GM12801 (cell line): ENCODE measurements around the gene THY1.

ENCODE experiments used
- CTCF ChIP-seq: IDR thresholded peaks from one replicate; pipeline ENCODE4 v1.5.1; 2011; ENCODE audit warnings: control low read depth; ENCODE audit not compliant: insufficient read length; ENCODE audit errors: extremely low read depth

THY1 gene

DNA sequence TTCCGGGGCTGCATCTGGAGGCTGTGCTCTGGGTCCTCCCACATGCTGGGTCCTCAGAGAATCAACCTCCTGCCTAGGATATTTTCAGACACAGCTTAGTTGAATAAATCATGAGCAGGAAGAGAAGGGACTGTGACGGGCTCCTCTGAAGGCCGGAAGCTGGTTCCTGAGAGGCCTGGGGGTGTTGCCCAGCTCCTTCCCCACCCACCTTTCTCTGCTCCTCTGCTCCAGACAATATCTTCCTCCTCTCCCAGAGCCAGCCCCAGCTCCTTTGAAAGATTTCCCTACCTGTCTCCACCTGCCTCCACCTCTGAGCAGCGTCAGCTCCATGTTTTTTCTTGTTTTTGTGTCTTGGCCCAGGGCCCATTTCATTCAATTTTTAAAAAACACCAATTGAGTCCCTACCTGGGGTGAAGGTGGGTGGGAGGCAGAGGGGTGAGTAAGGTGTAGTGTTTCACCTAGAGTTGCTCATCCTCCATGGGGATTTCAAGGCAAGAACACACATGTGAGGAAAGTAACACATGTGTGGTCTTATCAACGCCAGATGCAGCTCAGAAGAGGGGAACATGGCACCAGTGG, 24.8 kb upstream of the THY1 start:
- no peak for TF ChIP-seq CTCF

DNA sequence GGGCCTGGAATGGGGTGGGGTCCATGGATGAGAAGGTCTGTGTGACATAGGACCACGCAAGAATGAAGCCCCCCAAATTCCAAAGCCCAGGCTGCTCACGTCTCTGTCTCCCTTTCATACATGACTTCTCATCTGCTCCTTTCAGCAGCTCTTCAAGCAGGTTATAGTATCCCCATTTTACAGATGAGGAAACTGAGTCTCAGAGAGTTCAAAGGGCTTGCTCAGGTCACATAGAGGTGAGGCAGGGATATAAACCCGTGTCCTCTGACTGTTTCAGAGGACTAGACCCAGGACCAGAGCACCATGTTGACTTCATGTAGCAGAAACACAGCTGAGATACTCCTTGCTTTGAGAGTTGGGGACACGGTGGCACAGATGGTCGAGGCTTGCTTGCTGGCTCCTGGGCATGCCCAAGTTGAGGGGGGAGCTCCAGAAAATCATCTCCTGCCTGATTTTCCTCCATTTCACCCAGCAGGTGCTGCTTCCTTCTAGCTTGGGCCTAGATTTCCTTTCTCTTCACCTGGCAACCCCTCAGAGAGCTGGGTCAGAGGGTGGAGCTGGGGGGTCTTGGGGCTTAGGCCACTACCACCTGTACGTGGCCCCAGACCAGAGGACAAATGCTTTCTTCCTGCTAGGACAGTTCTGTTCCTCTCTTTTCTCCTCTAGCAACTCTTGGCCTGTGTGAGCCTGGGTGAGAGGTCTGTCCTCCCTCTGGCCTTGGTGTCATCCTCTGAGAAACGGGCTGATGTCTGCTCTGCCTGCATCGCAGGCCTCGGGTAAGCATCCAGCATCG, 24.1 kb upstream of the THY1 start:
- TF ChIP-seq CTCF = no peak

DNA sequence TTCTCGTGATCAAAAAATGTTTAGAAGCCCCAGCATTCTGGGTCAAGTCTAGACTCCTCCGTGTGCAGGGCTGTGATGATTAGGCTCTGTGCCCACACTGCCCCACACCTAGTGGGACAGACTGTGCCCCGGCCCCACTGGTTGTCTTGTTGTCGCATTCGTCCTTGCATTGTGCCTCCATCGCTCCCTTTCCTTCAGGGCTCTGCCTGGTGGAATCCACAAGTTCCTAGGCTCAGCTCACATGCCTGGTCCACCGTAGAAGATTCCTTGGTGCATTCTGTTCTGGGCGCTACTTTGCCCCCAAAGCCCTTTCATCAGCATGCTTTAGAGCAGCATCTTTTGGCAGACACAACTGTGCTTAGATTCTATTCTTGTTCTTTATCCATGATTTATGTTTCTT, 23.5 kb upstream of the THY1 start:
- TF ChIP-seq CTCF = no peak

- TF ChIP-seq CTCF = no peak
Observed at GRCh38 chr11:119445850-119446249, 22.9 kb upstream of the THY1 start.

- no peak for TF ChIP-seq CTCF
Observed at GRCh38 chr11:119445379-119445778, 22.4 kb upstream of the THY1 start.

GRCh38 chr11:119441898-119442243, 18.9 kb upstream of the THY1 start:
- TF ChIP-seq CTCF = no peak

DNA sequence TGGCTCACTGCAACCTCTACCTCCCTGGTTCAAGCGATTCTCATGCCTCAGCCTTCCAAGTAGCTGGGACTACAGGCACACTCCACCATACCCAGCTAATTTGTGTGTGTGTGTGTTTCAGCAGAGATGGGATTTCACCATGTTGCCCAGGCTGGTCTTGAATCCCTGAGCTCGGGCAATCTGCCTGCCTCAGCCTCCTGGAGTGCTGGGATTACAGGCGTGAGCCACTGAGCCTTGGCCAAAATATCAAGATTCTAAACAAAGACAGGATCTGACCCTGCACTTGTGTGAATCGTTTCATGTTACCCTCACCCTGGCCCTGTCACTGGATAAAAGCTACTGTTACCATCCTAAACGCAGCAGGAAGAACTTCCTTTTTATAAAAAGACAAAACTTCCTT, 15.6 kb upstream of the THY1 start:
- TF ChIP-seq CTCF = no peak
